Endodermal cell (in vitro differentiated cells): ENCODE data around the gene SFT2D1. TPM values are rescaled to one million over a fixed set of nuclear protein-coding genes. Genes with fewer than 3 reads are reported as not detected.

Source experiments
- DNase-seq: peaks from one replicate; pipeline ENCODE4 v3.0.0-alpha.2; 2017
- H3K27ac ChIP-seq: 2 replicates; pipeline ENCODE4 v1.5.1; 2013; ENCODE audit warnings: mild to moderate bottlenecking, low read depth, low read length, moderate library complexity
- H3K27me3 ChIP-seq: 2 replicates; pipeline ENCODE4 v1.6.1; 2013; ENCODE audit warnings: mild to moderate bottlenecking, low read length, moderate library complexity; ENCODE audit not compliant: insufficient read depth, control insufficient read depth, poor library complexity, severe bottlenecking
- H3K36me3 ChIP-seq: 2 replicates; pipeline ENCODE4 v1.7.0; 2013; ENCODE audit warnings: mild to moderate bottlenecking, low read length, moderate library complexity; ENCODE audit not compliant: control insufficient read depth, insufficient read depth
- H3K4me1 ChIP-seq: one replicate; pipeline ENCODE4 v1.7.0; 2013; ENCODE audit warnings: low read length; ENCODE audit not compliant: control insufficient read depth, insufficient read depth
- H3K4me3 ChIP-seq: 2 replicates; pipeline ENCODE4 v1.5.1; 2013; ENCODE audit warnings: mild to moderate bottlenecking, low read length, moderate library complexity
- H3K9ac ChIP-seq: 2 replicates; pipeline ENCODE4 v1.6.1; 2013; ENCODE audit warnings: mild to moderate bottlenecking, low read length, moderate library complexity; ENCODE audit not compliant: poor library complexity, severe bottlenecking; ENCODE audit errors: extremely low read depth
- H3K9me3 ChIP-seq: 2 replicates; pipeline ENCODE4 v1.6.1; 2013; ENCODE audit warnings: mild to moderate bottlenecking, low read length, moderate library complexity; ENCODE audit not compliant: control insufficient read depth
- H3K27ac Mint-ChIP-seq: 2 replicates; pipeline ENCODE4 v1.8.0; 2020; ENCODE audit warnings: mixed read lengths
- H3K27me3 Mint-ChIP-seq: 2 replicates; pipeline ENCODE4 v1.8.0; 2021; ENCODE audit warnings: mild to moderate bottlenecking, mixed read lengths; ENCODE audit not compliant: insufficient read depth
- H3K36me3 Mint-ChIP-seq: 2 replicates; pipeline ENCODE4 v1.8.0; 2020; ENCODE audit warnings: low read depth, mixed read lengths
- H3K4me1 Mint-ChIP-seq: 2 replicates; pipeline ENCODE4 v1.8.0; 2020; ENCODE audit warnings: mixed read lengths
- H3K4me3 Mint-ChIP-seq: 2 replicates; pipeline ENCODE4 v1.8.0; 2020; ENCODE audit warnings: mild to moderate bottlenecking, moderate library complexity, mixed read lengths
- H3K9me3 Mint-ChIP-seq: 2 replicates; pipeline ENCODE4 v1.8.0; 2020; ENCODE audit warnings: mild to moderate bottlenecking, mixed read lengths
- CTCF ChIP-seq: fragments of 200-600 bp; sonication (generic); conservative IDR thresholded peaks from 2 replicates; pipeline ENCODE4 v1.5.0; 2021; ENCODE audit warnings: antibody characterized with exemption, mild to moderate bottlenecking
- WGBS, 2 experiments: methylation state at CpG; one replicate each; pipeline versions ENCODE4 v1.1.5 to v1.1.7; 2013; ENCODE audit warnings: missing lambda C conversion rate in 2 of 2, mixed read lengths in 1 of 2; ENCODE audit not compliant: insufficient coverage in 1 of 2, insufficient read length in 1 of 2; 5-methylcytosine and 5-hydroxymethylcytosine counted together
- total RNA-seq, 2 donors: library from RNA; stranded (reverse); fragmentation: NEBNext Ultra II Directional in 1 of 2; extraction: Animal tissue kit (Norgen Biotek cat#: 25700) in 1 of 2; gene quantifications; 2 replicates in 1 of 2; 3 replicates in 1 of 2; pipeline ENCODE4 v1.2.1, GENCODE V29; 2021

SFT2D1 gene
- total RNA-seq, 2 donors from 2014 or later, result 42.4 to 53.9 TPM

DNA sequence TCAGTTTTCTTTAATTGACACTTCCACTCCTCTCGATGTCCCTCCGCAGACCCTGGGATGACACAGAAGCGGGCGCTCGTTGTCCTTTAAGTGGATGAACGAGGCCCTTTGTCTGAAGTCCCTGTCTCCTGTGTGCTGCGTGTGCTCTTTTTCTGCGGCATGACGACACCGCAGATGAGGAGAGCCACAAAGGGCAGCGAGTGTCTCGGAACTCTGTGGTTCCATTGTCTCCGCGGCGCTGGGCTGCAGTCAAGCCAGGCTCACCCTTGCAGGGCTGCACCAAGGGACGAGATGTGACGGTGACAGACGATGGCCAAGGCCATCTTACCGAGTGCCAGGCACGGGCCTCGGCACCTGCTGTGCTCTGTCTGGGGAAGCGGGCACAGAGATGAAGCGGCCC lies 44.7 kb downstream of the SFT2D1 start:
- H3K9me3 Mint-ChIP-seq, result peaks cover 39% of the 10 kb centered on the region
- H3K27ac ChIP-seq, result no peak overlapping the region
- no peaks in the 10 kb centered on the region for H3K4me1 Mint-ChIP-seq
- no peaks in the 10 kb centered on the region for H3K27me3 ChIP-seq
- peaks cover 5% of the 10 kb centered on the region for H3K9me3 ChIP-seq
- H3K4me3 Mint-ChIP-seq, result no peak overlapping the region
- H3K36me3 ChIP-seq, result no peaks in the 10 kb centered on the region
- H3K27ac Mint-ChIP-seq, result no peak overlapping the region
- no peak for DNase-seq
- no peaks in the 10 kb centered on the region for H3K36me3 Mint-ChIP-seq
- no peak overlapping the region for H3K9ac ChIP-seq
- 94 to 95% methylated on average over 17 to 23 of the region's 23 CpGs for WGBS, 2 experiments
- no peak for TF ChIP-seq CTCF
- H3K27me3 Mint-ChIP-seq, result peaks cover 15% of the 10 kb centered on the region
- H3K4me1 ChIP-seq, result no peaks in the 10 kb centered on the region
- H3K4me3 ChIP-seq, result no peak overlapping the region

DNA sequence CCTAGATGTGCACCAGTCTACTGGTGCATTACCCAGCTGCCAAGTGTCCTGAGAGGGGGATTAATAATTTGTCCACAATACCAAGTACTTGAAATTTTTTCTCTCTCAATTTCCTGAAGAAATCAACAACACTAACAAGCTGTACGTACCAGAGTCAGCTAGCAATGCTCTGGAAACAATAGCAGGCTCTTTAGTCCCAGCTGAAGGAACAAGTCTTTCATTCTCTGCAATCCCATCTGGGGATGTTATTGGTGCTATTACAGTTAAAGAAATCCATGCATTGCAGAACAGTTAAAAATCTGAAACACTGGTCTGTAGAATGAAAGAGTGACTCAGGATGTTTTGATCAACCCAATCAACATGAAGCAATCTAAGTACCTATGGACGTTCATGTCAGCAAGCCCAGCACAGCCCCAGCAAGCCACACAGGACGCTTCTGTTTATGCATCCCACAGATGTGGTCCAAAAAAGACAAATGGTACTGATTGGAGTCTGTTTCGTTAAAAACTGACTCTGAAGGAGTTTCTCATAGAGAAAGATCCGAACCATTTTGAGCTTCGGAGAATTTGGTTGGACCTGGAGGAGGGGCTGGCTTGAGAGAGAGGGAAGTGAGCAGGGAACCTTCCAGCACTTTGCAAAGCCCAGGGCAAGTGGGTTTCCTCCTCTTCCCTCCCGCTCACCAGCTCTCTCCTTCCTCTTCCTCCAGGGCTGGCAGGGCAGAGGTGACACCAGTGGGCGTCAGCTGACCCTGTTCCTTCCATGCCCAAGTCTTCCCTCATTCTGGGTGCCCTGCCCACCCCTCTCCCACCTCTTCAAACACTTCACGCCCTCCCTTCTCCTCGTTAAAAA lies 46.1 kb downstream of the SFT2D1 start:
- no peak for TF ChIP-seq CTCF
- Mint-ChIP-seq H3K27ac (no peak overlapping the region), H3K4me1 (no peaks in the 10 kb centered on the region), H3K4me3 (no peak overlapping the region), H3K9me3 (peaks cover 39% of the 10 kb centered on the region), H3K27me3 (peaks cover 13% of the 10 kb centered on the region), H3K36me3 (no peaks in the 10 kb centered on the region)
- WGBS, 2 experiments, result 92 to 93% methylated on average over 7 to 10 of the region's 10 CpGs
- Histone ChIP-seq H3K9me3 (peaks cover 5% of the 10 kb centered on the region), H3K27ac (no peak overlapping the region), H3K9ac (no peak overlapping the region), H3K27me3 (peaks cover 2% of the 10 kb centered on the region), H3K4me1 (no peaks in the 10 kb centered on the region), H3K4me3 (no peak overlapping the region), H3K36me3 (no peaks in the 10 kb centered on the region)
- no peak for DNase-seq

DNA sequence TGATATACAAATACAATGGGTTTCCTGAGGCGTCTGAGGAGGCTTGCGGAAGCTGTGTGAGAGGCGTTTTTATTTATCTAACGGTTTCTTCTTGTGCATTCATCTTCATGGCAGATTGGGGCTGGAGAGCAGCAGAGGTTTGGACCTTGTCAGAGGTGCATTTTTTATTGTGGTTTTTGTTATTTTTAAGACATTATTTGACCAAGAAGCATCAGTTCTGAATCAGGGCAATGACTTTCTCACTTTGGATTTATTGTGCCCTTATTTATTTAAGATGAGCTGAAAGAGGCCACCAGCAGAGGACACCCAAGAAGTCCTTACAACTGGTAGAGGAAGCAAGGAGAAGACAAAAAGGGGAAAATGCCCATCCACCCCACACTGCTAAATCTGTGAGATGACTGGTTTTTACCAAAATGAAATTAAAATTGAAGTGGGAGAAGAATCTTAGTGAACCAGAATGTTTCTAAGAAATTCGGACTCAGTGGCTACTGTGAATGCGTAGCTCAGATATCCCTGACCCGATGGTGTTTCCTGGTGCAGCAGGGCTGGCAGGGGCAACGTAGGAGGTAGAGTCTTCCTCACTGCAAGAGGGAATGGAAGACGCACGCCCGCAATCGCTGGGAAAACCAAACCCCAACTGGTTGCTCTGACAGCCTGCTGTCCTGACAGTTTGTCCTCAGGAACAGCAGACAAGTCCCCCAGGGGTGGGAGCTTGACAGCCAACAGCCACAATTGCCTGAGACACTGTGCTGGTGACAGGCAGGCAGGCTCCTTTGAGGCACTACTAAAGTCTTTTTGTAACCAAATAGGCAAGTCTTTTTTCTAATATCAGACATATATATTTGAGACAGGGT lies 48.4 kb downstream of the SFT2D1 start:
- Mint-ChIP-seq H3K4me3 (no peak overlapping the region), H3K36me3 (no peaks in the 10 kb centered on the region), H3K4me1 (no peaks in the 10 kb centered on the region), H3K9me3 (peaks cover 32% of the 10 kb centered on the region), H3K27me3 (peaks cover 13% of the 10 kb centered on the region), H3K27ac (no peak overlapping the region)
- Histone ChIP-seq H3K27me3 (peaks cover 4% of the 10 kb centered on the region), H3K27ac (no peak overlapping the region), H3K4me1 (no peaks in the 10 kb centered on the region), H3K9me3 (peaks cover 5% of the 10 kb centered on the region), H3K4me3 (no peak overlapping the region), H3K36me3 (no peaks in the 10 kb centered on the region), H3K9ac (no peak overlapping the region)
- no peak for TF ChIP-seq CTCF
- DNase-seq, result no peak
- 85% methylated on average over 7 to 12 of the region's 12 CpGs for WGBS, 2 experiments
